ENCODE results near the gene GALNT16.

GRCh38 chr14:69300601-69301221 is 40.8 kb downstream of the GALNT16 start:
- TF ChIP-seq BRCA1 (IDR thresholded peaks at IDR 0.05; ENCODE audit: low read depth, low read length) (no peak), YY1 (IDR thresholded peaks at IDR 0.05; ENCODE audit: low read depth, low read length) (no peak), CREB1 (IDR thresholded peaks at IDR 0.05) (no peak), CEBPB (IDR thresholded peaks at IDR 0.05; ENCODE audit: low read depth, low read length) (no peak)
- TF ChIP-seq, protein P1, sequence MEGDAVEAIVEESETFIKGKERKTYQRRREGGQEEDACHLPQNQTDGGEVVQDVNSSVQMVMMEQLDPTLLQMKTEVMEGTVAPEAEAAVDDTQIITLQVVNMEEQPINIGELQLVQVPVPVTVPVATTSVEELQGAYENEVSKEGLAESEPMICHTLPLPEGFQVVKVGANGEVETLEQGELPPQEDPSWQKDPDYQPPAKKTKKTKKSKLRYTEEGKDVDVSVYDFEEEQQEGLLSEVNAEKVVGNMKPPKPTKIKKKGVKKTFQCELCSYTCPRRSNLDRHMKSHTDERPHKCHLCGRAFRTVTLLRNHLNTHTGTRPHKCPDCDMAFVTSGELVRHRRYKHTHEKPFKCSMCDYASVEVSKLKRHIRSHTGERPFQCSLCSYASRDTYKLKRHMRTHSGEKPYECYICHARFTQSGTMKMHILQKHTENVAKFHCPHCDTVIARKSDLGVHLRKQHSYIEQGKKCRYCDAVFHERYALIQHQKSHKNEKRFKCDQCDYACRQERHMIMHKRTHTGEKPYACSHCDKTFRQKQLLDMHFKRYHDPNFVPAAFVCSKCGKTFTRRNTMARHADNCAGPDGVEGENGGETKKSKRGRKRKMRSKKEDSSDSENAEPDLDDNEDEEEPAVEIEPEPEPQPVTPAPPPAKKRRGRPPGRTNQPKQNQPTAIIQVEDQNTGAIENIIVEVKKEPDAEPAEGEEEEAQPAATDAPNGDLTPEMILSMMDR (IDR thresholded peaks at IDR 0.05; ENCODE audit: control extremely low read depth in 1 of 3, insufficient read depth in 1 of 3, low read depth in 1 of 3, low read length in 3 of 3) = no peak
- TF ChIP-seq, protein P2, sequence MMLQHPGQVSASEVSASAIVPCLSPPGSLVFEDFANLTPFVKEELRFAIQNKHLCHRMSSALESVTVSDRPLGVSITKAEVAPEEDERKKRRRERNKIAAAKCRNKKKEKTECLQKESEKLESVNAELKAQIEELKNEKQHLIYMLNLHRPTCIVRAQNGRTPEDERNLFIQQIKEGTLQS (IDR thresholded peaks at IDR 0.05; ENCODE audit: insufficient read depth, low read depth, low read length) = no peak
- TF ChIP-seq, protein P3, sequence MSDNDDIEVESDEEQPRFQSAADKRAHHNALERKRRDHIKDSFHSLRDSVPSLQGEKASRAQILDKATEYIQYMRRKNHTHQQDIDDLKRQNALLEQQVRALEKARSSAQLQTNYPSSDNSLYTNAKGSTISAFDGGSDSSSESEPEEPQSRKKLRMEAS (IDR thresholded peaks at IDR 0.05) = no peak

All from H1 (cell line).